GM10266 (cell line): ENCODE results near the gene ZNF511.
A peak's percentile ranks its signal among the peaks of the same experiment; 100 is the strongest.

Experiments used
- DNase-seq: peaks from one replicate; pipeline ENCODE4 v3.0.0; 2012; ENCODE audit errors: extremely low spot score
- TF ChIP-seq, protein P1 (sequence below): IDR thresholded peaks from 2 replicates; pipeline ENCODE4 v1.5.1; 2012; ENCODE audit warnings: mild to moderate bottlenecking, low read depth; ENCODE audit not compliant: control insufficient read depth, insufficient read depth; ENCODE audit errors: missing control alignments

ZNF511 gene

DNA sequence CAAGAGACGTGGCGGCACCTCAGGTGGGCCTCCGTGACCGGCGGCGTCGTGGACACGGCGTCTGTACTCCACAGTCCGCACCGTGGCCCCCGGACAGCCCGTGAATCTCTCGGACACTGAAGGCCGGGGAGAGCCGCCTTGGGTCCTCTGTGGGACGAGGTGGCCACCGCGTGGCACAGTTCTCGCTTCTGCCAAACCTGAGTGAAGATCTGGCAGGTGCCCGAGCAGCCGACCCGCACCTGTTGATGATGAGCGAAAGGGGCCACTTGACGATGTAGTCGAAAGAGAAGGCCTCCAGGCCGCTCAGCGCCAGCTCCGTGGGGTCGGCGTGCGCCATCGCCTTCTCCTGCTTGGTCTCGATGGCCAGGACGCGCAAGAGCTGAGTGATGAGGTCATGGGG, 23.5 kb upstream of the ZNF511 start:
- DNase-seq: no peak
- TF ChIP-seq, protein P1, sequence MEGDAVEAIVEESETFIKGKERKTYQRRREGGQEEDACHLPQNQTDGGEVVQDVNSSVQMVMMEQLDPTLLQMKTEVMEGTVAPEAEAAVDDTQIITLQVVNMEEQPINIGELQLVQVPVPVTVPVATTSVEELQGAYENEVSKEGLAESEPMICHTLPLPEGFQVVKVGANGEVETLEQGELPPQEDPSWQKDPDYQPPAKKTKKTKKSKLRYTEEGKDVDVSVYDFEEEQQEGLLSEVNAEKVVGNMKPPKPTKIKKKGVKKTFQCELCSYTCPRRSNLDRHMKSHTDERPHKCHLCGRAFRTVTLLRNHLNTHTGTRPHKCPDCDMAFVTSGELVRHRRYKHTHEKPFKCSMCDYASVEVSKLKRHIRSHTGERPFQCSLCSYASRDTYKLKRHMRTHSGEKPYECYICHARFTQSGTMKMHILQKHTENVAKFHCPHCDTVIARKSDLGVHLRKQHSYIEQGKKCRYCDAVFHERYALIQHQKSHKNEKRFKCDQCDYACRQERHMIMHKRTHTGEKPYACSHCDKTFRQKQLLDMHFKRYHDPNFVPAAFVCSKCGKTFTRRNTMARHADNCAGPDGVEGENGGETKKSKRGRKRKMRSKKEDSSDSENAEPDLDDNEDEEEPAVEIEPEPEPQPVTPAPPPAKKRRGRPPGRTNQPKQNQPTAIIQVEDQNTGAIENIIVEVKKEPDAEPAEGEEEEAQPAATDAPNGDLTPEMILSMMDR: no peak

DNA sequence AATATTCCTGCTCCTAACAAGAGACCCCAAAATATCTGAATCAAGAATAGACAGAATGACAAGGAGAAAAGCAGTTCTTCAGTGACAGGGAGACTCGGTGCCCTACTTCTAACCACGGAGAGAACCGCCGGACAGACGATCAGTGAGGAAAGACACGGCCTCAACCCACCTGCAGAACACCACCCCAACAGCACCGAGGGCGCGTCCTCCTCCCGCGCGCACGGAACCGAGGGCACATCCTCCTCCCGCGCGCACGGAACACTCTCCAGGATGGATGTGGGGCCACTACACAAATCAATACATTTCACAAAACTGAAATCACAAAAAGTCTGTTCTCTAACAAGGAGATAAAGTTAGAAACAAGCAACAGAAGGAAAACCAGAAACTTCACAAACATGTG, 22.3 kb upstream of the ZNF511 start:
- TF ChIP-seq, protein P1: no peak
- DNase-seq: no peak

DNA sequence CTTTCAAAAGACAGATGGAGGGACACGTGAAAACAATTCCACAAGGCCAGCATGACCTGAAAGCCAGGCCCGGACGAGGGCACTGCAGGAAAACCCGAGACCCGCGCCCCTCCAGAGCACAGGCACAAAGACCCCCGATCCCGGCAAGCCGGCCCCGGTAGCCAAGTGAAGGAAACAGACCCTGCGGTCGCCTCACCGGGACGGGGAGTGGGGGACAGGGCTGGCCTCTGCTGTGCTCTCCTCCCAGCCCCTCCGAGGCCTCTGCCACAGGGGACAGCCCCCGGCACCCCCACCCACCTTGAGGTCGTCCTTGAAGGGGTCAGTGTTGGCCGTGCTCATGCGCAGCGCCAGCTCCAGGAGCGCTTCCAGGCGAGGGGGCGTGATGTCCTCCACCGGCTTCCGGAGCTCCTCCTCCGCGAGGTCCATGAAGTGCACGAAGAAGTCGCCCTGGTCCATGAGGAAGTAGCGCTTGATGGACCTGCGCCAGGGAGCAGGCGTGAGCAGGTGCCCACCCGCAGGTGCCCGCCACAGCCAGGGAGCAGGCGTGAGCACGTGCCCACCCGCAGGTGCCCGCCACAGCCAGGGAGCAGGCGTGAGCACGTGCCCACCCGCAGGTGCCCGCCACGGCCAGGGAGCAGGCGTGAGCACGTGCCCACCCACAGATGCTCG, 20.7 kb upstream of the ZNF511 start:
- TF ChIP-seq, protein P1: no peak
- DNase-seq: no peak

DNA sequence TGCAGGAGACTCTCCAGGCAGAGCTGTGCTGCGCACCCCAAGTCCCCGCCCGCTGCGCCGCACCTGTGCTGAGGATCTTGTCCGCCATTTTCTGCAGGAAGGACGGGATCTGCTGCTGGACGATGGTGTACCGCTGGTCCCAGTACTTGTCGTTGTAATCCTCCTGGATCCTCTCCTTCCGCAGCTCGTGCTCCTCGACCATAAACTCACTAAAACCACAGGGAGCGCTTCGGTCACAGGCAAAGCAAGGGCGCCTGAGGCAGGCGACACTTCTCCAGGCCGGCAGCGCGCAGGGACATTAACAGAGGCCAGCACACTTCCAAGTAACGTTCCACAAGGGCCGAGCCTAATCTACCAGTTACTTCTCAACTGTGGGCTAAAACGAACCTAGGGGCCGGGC, 19.0 kb upstream of the ZNF511 start:
- DNase-seq: no peak
- TF ChIP-seq, protein P1: no peak

DNA sequence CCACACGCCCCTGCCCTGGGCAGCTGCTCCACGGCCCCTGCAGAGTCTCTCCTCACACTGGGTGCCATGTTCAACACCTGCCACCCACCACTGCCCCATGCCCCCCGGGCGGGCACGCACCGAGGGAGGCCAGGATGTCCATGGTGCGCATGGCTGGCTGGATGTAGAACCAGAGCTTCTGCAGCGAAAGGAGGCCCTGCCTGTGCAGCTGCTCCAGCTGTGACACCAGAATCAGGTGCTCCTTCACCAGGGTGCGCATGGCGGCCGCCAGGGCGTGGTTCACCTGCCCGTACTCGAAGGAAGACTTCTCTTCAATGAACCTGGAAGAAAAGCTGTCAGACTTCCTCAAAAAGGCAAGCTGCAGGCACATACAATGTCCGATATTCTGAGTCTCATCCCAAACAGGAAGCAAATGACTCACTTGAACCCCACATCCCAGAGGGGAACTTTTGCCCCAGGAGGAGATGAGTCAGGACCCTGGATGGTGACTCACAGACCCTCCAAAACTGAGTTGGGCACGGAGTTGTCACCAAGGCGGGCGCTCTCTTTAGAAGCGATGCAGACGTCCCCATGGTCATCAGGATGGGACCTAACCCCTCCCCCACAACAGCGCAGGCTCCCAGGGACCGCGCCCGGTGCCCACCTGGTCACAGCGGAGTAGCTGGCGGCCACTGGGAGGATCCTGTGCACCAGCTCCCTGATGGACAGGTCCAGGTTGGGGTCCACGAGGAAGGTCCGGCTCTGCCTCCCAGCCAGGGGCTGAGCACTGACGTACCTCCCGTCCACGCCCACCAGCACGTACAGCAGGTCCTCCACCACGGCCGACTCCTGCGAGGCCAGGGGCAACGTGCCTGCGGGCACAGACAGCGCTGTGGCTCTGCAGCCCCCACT, 15.6 kb upstream of the ZNF511 start:
- DNase-seq: peak; percentile 27
- TF ChIP-seq, protein P1: no peak

DNA sequence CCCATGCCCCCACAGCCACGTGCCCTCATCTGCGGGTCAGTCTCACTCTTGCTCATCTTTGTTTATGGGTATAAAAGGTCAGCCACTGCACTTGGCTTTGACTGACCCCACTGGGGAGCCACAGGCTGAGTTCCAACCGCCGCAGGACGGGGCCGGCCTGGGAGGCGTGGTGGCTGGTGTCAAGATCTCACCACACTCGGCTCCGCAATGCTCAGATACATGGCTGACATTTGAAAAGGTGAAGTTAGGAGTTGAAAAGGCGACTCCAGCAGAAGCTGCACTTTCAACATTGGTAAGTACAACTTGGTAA, 14.9 kb upstream of the ZNF511 start:
- DNase-seq: no peak
- TF ChIP-seq, protein P1: no peak

DNA sequence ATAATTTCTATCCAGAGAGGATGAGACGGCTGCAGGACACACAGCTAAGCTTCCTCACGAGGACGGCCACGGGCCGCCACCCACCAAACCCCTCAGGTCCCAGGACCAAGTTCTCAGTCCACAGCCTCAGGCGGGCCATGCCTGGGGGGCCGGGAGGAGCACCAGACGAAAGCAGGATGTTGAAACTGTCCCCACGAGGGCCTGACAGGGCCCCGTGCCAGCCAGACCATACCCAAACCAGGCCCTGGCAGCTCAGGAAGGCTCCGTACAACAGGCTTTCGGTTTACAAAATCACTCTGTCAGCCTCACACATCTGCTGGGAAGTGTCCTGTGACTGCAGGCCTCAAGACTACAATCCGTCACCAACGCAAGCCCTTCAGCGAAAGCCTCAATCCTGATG, 14.5 kb upstream of the ZNF511 start:
- DNase-seq: peak; percentile 23
- TF ChIP-seq, protein P1: no peak
